Muscle of leg (tissue), 11 donors: ENCODE measurements around the gene PLEKHG2. TPM values are rescaled to one million over a fixed set of nuclear protein-coding genes. Genes with fewer than 3 reads are reported as not detected.

Experiments
- DNase-seq: peaks from one replicate; pipeline ENCODE4 v3.0.0; 2013
- H3K27ac ChIP-seq: one replicate; pipeline ENCODE4 v1.5.1; 2013; ENCODE audit warnings: mild to moderate bottlenecking, low read length, control low read depth
- H3K27me3 ChIP-seq: one replicate; pipeline ENCODE4 v1.6.1; 2013; ENCODE audit warnings: low read length; ENCODE audit not compliant: control insufficient read depth, insufficient read depth
- H3K36me3 ChIP-seq: one replicate; pipeline ENCODE4 v1.6.1; 2013; ENCODE audit warnings: low read length; ENCODE audit not compliant: control insufficient read depth, insufficient read depth
- H3K4me1 ChIP-seq: one replicate; pipeline ENCODE4 v1.6.1; 2013; ENCODE audit warnings: low read length; ENCODE audit not compliant: control insufficient read depth, insufficient read depth
- H3K4me3 ChIP-seq: one replicate; pipeline ENCODE4 v1.5.1; 2013; ENCODE audit warnings: low read length, control low read depth
- H3K9me3 ChIP-seq: replicated peaks from 2 replicates; pipeline ENCODE4 v1.6.1; 2013; ENCODE audit warnings: low read depth, low read length; ENCODE audit not compliant: control insufficient read depth
- WGBS: methylation state at CpG from one replicate; pipeline ENCODE4 v1.1.5; 2013; ENCODE audit warnings: missing lambda C conversion rate; ENCODE audit not compliant: insufficient coverage; 5-methylcytosine and 5-hydroxymethylcytosine counted together
- polyA plus RNA-seq, 8 donors: library from polyadenylated mRNA; unstranded; fragments of 120-200 nt; gene quantifications; one replicate each; pipeline versions ENCODE4 v1.2.1 to v1.2.3, GENCODE V29; 2013; ENCODE audit warnings: inconsistent platforms in 1 of 8, low replicate concordance in 1 of 8; ENCODE audit not compliant: insufficient read length in 8 of 8, insufficient read depth in 1 of 8
- total RNA-seq: library from RNA; stranded (reverse); fragments of 120-200 nt; gene quantifications from one replicate; pipeline ENCODE4 v1.2.4, GENCODE V29; 2013

The PLEKHG2 gene
- total and polyA plus RNA-seq, 9 donors = 21.2 to 65.3 (median 50.0) TPM

- Histone ChIP-seq H3K9me3 (no peaks in the 10 kb centered on the region), H3K4me3 (no peak overlapping the region), H3K27ac (no peak overlapping the region), H3K36me3 (peaks cover 69% of the 10 kb centered on the region), H3K27me3 (no peaks in the 10 kb centered on the region), H3K4me1 (peaks cover 16% of the 10 kb centered on the region)
- WGBS = 80% methylated on average over 27 of the region's 35 CpGs
- no peak for DNase-seq
These were observed 11.0 kb downstream of the PLEKHG2 start for GRCh38 chr19:39423258-39424086.

GRCh38 chr19:39424934-39425333 lies 12.5 kb downstream of the PLEKHG2 start:
- WGBS = 69% methylated on average over 11 of the region's 16 CpGs
- DNase-seq = no peak
- Histone ChIP-seq H3K4me1 (peaks cover 24% of the 10 kb centered on the region), H3K27ac (no peak overlapping the region), H3K36me3 (peaks cover 57% of the 10 kb centered on the region), H3K27me3 (no peaks in the 10 kb centered on the region), H3K4me3 (no peak overlapping the region), H3K9me3 (no peaks in the 10 kb centered on the region)

- Histone ChIP-seq H3K4me3 (no peak overlapping the region), H3K9me3 (no peaks in the 10 kb centered on the region), H3K27ac (no peak overlapping the region), H3K4me1 (peaks cover 25% of the 10 kb centered on the region), H3K36me3 (peaks cover 49% of the 10 kb centered on the region), H3K27me3 (no peaks in the 10 kb centered on the region)
- WGBS = 85% methylated on average over 6 of the region's 7 CpGs
- no peak for DNase-seq
These were observed 13.3 kb downstream of the PLEKHG2 start for GRCh38 chr19:39425744-39426143.

GRCh38 chr19:39426170-39426569 lies 13.7 kb downstream of the PLEKHG2 start:
- 88% methylated on average over 2 of the region's 5 CpGs for WGBS
- Histone ChIP-seq H3K27me3 (no peaks in the 10 kb centered on the region), H3K36me3 (peaks cover 49% of the 10 kb centered on the region), H3K4me3 (no peak overlapping the region), H3K9me3 (no peaks in the 10 kb centered on the region), H3K27ac (no peak overlapping the region), H3K4me1 (peaks cover 29% of the 10 kb centered on the region)
- no peak for DNase-seq

GRCh38 chr19:39427707-39428106 lies 15.2 kb downstream of the PLEKHG2 start:
- peaks cover 45% of the 10 kb centered on the region for H3K36me3 ChIP-seq
- no peak overlapping the region for H3K4me3 ChIP-seq
- 82% methylated on average over 4 of the region's 11 CpGs for WGBS
- no peak for DNase-seq
- H3K4me1 ChIP-seq = peaks cover 28% of the 10 kb centered on the region
- H3K27ac ChIP-seq = peak overlapping the region; percentile 96
- no peaks in the 10 kb centered on the region for H3K9me3 ChIP-seq
- H3K27me3 ChIP-seq = no peaks in the 10 kb centered on the region

GRCh38 chr19:39428283-39429112 lies 16.0 kb downstream of the PLEKHG2 start:
- peaks cover 45% of the 10 kb centered on the region for H3K36me3 ChIP-seq
- H3K4me1 ChIP-seq = peaks cover 23% of the 10 kb centered on the region
- H3K27ac ChIP-seq = peak overlapping the region; percentile 96
- peak; percentile 94 for DNase-seq
- H3K9me3 ChIP-seq = no peaks in the 10 kb centered on the region
- 5% methylated on average over 16 of the region's 23 CpGs for WGBS
- no peaks in the 10 kb centered on the region for H3K27me3 ChIP-seq
- H3K4me3 ChIP-seq = no peak overlapping the region

GRCh38 chr19:39430675-39431593 lies 18.5 kb downstream of the PLEKHG2 start:
- no peaks in the 10 kb centered on the region for H3K27me3 ChIP-seq
- peaks cover 41% of the 10 kb centered on the region for H3K4me1 ChIP-seq
- H3K9me3 ChIP-seq = no peaks in the 10 kb centered on the region
- H3K4me3 ChIP-seq = no peak overlapping the region
- WGBS = 80% methylated on average over 9 of the region's 25 CpGs
- peak; percentile 76 for DNase-seq
- peak overlapping the region; percentile 93 for H3K27ac ChIP-seq
- H3K36me3 ChIP-seq = peaks cover 35% of the 10 kb centered on the region

- peaks cover 46% of the 10 kb centered on the region for H3K4me1 ChIP-seq
These were observed 20.2 kb downstream of the PLEKHG2 start for GRCh38 chr19:39432677-39433025.

GRCh38 chr19:39433480-39434079 lies 21.1 kb downstream of the PLEKHG2 start:
- H3K27me3 ChIP-seq = no peaks in the 10 kb centered on the region
- peaks cover 37% of the 10 kb centered on the region for H3K4me1 ChIP-seq
- H3K36me3 ChIP-seq = peaks cover 35% of the 10 kb centered on the region
- H3K4me3 ChIP-seq = no peak overlapping the region
- H3K9me3 ChIP-seq = no peaks in the 10 kb centered on the region
- no peak overlapping the region for H3K27ac ChIP-seq
- no peak for DNase-seq
- 100% methylated on average over 2 of the region's 8 CpGs for WGBS

More at GRCh38 chr19:39432677-39433025, 20.2 kb downstream of the PLEKHG2 start:
- Histone ChIP-seq H3K27me3 (no peaks in the 10 kb centered on the region), H3K36me3 (peaks cover 35% of the 10 kb centered on the region), H3K9me3 (no peaks in the 10 kb centered on the region), H3K27ac (no peak overlapping the region), H3K4me3 (no peak overlapping the region)
- no peak for DNase-seq
- WGBS = 97% methylated on average over 5 of the region's 8 CpGs
